Activated CD8-positive, alpha-beta memory T cell treated with anti-CD3 and anti-CD28 coated beads, Interleukin-2, amount 50 U/mL, for 1 hour (primary cell): ENCODE results near the gene TALDO1.

Experiments
- DNase-seq: peaks from one replicate; pipeline ENCODE4 v3.0.0-alpha.2; 2020; ENCODE audit errors: extremely low read depth

TALDO1 gene

GRCh38 chr11:799641-800316 lies 52.5 kb downstream of the TALDO1 start:
- DNase-seq, result no peak

GRCh38 chr11:800473-800872 lies 53.2 kb downstream of the TALDO1 start:
- DNase-seq, result no peak

- no peak for DNase-seq
These were observed 54.0 kb downstream of the TALDO1 start for GRCh38 chr11:801097-801780.

- no peak for DNase-seq
These were observed 54.9 kb downstream of the TALDO1 start for GRCh38 chr11:802018-802617.

GRCh38 chr11:802693-803466 lies 55.6 kb downstream of the TALDO1 start:
- no peak for DNase-seq

GRCh38 chr11:803467-803742 lies 56.1 kb downstream of the TALDO1 start:
- DNase-seq, result no peak

GRCh38 chr11:803770-804598 lies 56.7 kb downstream of the TALDO1 start:
- DNase-seq, result no peak

GRCh38 chr11:804599-804964 lies 57.3 kb downstream of the TALDO1 start:
- DNase-seq, result no peak

GRCh38 chr11:808427-809286 lies 61.4 kb downstream of the TALDO1 start:
- DNase-seq, result no peak

- DNase-seq, result peak; percentile 90
These were observed 62.2 kb downstream of the TALDO1 start, which contains the start of gene RPLP2 for GRCh38 chr11:809287-810039. Gene RPLP2, plus strand, starts transcription at chr11:809967. Its CDS starts 268 bp downstream, at chr11:810235.

- no peak for DNase-seq
These were observed 62.8 kb downstream of the TALDO1 start for GRCh38 chr11:810040-810567.

- DNase-seq, result no peak
These were observed 64.4 kb downstream of the TALDO1 start for GRCh38 chr11:811446-812245.

GRCh38 chr11:812390-812789 lies 65.1 kb downstream of the TALDO1 start:
- no peak for DNase-seq

- no peak for DNase-seq
These were observed 65.8 kb downstream of the TALDO1 start for GRCh38 chr11:813072-813455.

GRCh38 chr11:813456-814096 lies 66.3 kb downstream of the TALDO1 start:
- DNase-seq, result no peak
